MM.1S (cell line): ENCODE measurements around the gene IGSF8.
"Not testable (repeated sequence)": the region's sequence is repeated elsewhere in the genome, so short reads cannot be mapped to it uniquely, and the experiment has no call there.

ENCODE experiments used
- DNase-seq: peaks from one replicate; pipeline ENCODE4 v3.0.0-alpha.2; 2015
- H2AFZ ChIP-seq: fragments of 300-600 bp; sonication (generic); 2 replicates; pipeline ENCODE4 v1.6.0; 2016; ENCODE audit warnings: antibody characterized with exemption, low read length
- H3F3A ChIP-seq: fragments of 300-600 bp; sonication (generic); 2 replicates; pipeline ENCODE4 v1.6.1; 2016; ENCODE audit warnings: mild to moderate bottlenecking, antibody characterized with exemption, low read length, moderate library complexity, mixed read lengths; ENCODE audit not compliant: insufficient read depth
- H3K27ac ChIP-seq: fragments of 300-600 bp; sonication (generic); 2 replicates; pipeline ENCODE4 v1.5.1; 2016; ENCODE audit warnings: mild to moderate bottlenecking, low read length
- H3K27me3 ChIP-seq: fragments of 300-600 bp; sonication (generic); replicated peaks from 2 replicates; pipeline ENCODE4 v1.6.0; 2016; ENCODE audit warnings: low read length; ENCODE audit not compliant: insufficient read depth
- H3K36me3 ChIP-seq: fragments of 300-600 bp; sonication (generic); replicated peaks from 2 replicates; pipeline ENCODE4 v1.6.1; 2016; ENCODE audit warnings: mild to moderate bottlenecking, low read length, mixed read lengths; ENCODE audit not compliant: insufficient read depth
- H3K4me1 ChIP-seq: fragments of 300-600 bp; sonication (generic); 2 replicates; pipeline ENCODE4 v1.6.1; 2016; ENCODE audit warnings: low read length, mixed read lengths
- H3K4me2 ChIP-seq: fragments of 300-600 bp; sonication (generic); 2 replicates; pipeline ENCODE4 v1.6.0; 2016; ENCODE audit warnings: low read depth, low read length
- H3K4me3 ChIP-seq: fragments of 300-600 bp; sonication (generic); 2 replicates; pipeline ENCODE4 v1.5.1; 2016; ENCODE audit warnings: low read length, mixed read lengths
- H3K79me2 ChIP-seq: fragments of 300-600 bp; sonication (generic); 2 replicates; pipeline ENCODE4 v1.6.1; 2016; ENCODE audit warnings: mixed run types, low read length, mixed read lengths
- H3K9ac ChIP-seq: fragments of 300-600 bp; sonication (generic); 2 replicates; pipeline ENCODE4 v1.6.1; 2016; ENCODE audit warnings: low read length, mixed read lengths
- H3K9me2 ChIP-seq: fragments of 300-600 bp; sonication (generic); replicated peaks from 2 replicates; pipeline ENCODE4 v1.6.1; 2016; ENCODE audit warnings: mild to moderate bottlenecking, low read length, mixed read lengths; ENCODE audit not compliant: insufficient read depth
- H3K9me3 ChIP-seq: fragments of 300-600 bp; sonication (generic); replicated peaks from 2 replicates; pipeline ENCODE4 v1.6.1; 2016; ENCODE audit warnings: mild to moderate bottlenecking, low read length, mixed read lengths; ENCODE audit not compliant: insufficient read depth
- H4K20me1 ChIP-seq: fragments of 300-600 bp; sonication (generic); 2 replicates; pipeline ENCODE4 v1.6.1; 2016; ENCODE audit warnings: mild to moderate bottlenecking, low read length, moderate library complexity, mixed read lengths; ENCODE audit not compliant: insufficient read depth
- CTCF ChIP-seq: fragments of 300-600 bp; sonication (generic); IDR thresholded peaks from 2 replicates; pipeline ENCODE4 v1.5.1; 2016; ENCODE audit warnings: antibody characterized with exemption, low read length, mixed read lengths
- EZH2 ChIP-seq: fragments of 300-600 bp; sonication (generic); optimal IDR thresholded peaks from 2 replicates; pipeline ENCODE3; 2017; ENCODE audit warnings: low read depth, mild to moderate bottlenecking, antibody characterized with exemption, low read length, mixed read lengths
- EZH2phosphoT487 ChIP-seq: fragments of 300-600 bp; sonication (generic); IDR thresholded peaks from 2 replicates; pipeline ENCODE4 v1.6.1; 2018; ENCODE audit warnings: antibody characterized with exemption, low read length

Gene IGSF8

GRCh38 chr1:160052936-160053335 is 45.5 kb downstream of the IGSF8 start:
- H3K27me3 ChIP-seq, result peaks cover 11% of the 10 kb centered on the region; the same call in 1 of the 2 replicates
- TF ChIP-seq EZH2, result no peak
- no peak for TF ChIP-seq EZH2phosphoT487
- no peak for TF ChIP-seq CTCF

GRCh38 chr1:160050619-160051018 is 47.8 kb downstream of the IGSF8 start:
- no peaks in the 10 kb centered on the region for H3K36me3 ChIP-seq
- H3K4me1 ChIP-seq, result peaks cover 10% of the 10 kb centered on the region
- H3K4me2 ChIP-seq, result no peak overlapping the region
- H3K4me3 ChIP-seq, result no peak overlapping the region
- no peaks in the 10 kb centered on the region for H4K20me1 ChIP-seq
- H3K9ac ChIP-seq, result no peak overlapping the region
- DNase-seq, result no peak
- no peaks in the 10 kb centered on the region for H3K9me3 ChIP-seq
- no peaks in the 10 kb centered on the region for H3K9me2 ChIP-seq
- no peaks in the 10 kb centered on the region for H3K79me2 ChIP-seq
- peaks cover 7% of the 10 kb centered on the region; the same call in 1 of the 2 replicates for H3K27me3 ChIP-seq
- H2AFZ ChIP-seq, result no peak overlapping the region
- TF ChIP-seq EZH2phosphoT487, result no peak
- TF ChIP-seq EZH2, result no peak
- no peak for TF ChIP-seq CTCF
- H3K27ac ChIP-seq, result no peak overlapping the region
- no peaks in the 10 kb centered on the region for H3F3A ChIP-seq

More at GRCh38 chr1:160052936-160053335, 45.5 kb downstream of the IGSF8 start:
- Histone ChIP-seq H3K4me1 (no peaks in the 10 kb centered on the region), H3F3A (no peaks in the 10 kb centered on the region), H4K20me1 (no peaks in the 10 kb centered on the region), H3K9me3 (no peaks in the 10 kb centered on the region), H3K4me2 (no peak overlapping the region), H3K9me2 (no peaks in the 10 kb centered on the region), H3K79me2 (no peaks in the 10 kb centered on the region), H3K36me3 (no peaks in the 10 kb centered on the region), H3K4me3 (no peak overlapping the region), H2AFZ (no peak overlapping the region), H3K9ac (no peak overlapping the region), H3K27ac (no peak overlapping the region)
- no peak for DNase-seq

- not testable (repeated sequence) for H3K36me3 ChIP-seq, H3K9ac ChIP-seq, H3K4me3 ChIP-seq, H3K9me3 ChIP-seq, H3F3A ChIP-seq, H4K20me1 ChIP-seq, H3K4me2 ChIP-seq, H2AFZ ChIP-seq, H3K79me2 ChIP-seq, H3K4me1 ChIP-seq, H3K27ac ChIP-seq, DNase-seq, H3K9me2 ChIP-seq
- H3K27me3 ChIP-seq, result peaks cover 11% of the 10 kb centered on the region; the same call in 1 of the 2 replicates
Observed at GRCh38 chr1:160050182-160050581, 48.2 kb downstream of the IGSF8 start.

GRCh38 chr1:160049101-160049500 is 49.3 kb downstream of the IGSF8 start:
- Histone ChIP-seq H3K27me3 (peaks cover 12% of the 10 kb centered on the region; the same call in 1 of the 2 replicates), H3K4me1 (peaks cover 10% of the 10 kb centered on the region), H4K20me1 (no peaks in the 10 kb centered on the region), H3K9me2 (no peaks in the 10 kb centered on the region), H3K9ac (no peak overlapping the region), H3K4me2 (no peak overlapping the region), H2AFZ (no peak overlapping the region), H3K79me2 (no peaks in the 10 kb centered on the region), H3K27ac (no peak overlapping the region), H3K4me3 (no peak overlapping the region), H3K36me3 (no peaks in the 10 kb centered on the region), H3F3A (no peaks in the 10 kb centered on the region), H3K9me3 (no peaks in the 10 kb centered on the region)
- no peak for DNase-seq
- TF ChIP-seq EZH2 (no peak), EZH2phosphoT487 (no peak), CTCF (no peak)
